HG03460 (cell line): ENCODE results near the gene CCDC83.
"Not testable (repeated sequence)": the region's sequence is repeated elsewhere in the genome, so short reads cannot be mapped to it uniquely, and the experiment has no call there.

Experiments
- ATAC-seq: cut with Tn5 transposase; IDR thresholded peaks from one replicate; pipeline ENCODE4 v1.9.1; 2021; ENCODE audit not compliant: unreplicated experiment

Gene CCDC83

GRCh38 chr11:85886089-85887056, 31.2 kb downstream of the CCDC83 start:
- no peak for ATAC-seq

- no peak for ATAC-seq
Measured at GRCh38 chr11:85889108-85889507, 33.9 kb downstream of the CCDC83 start.

GRCh38 chr11:85889676-85890579, 34.7 kb downstream of the CCDC83 start:
- ATAC-seq, result no peak

GRCh38 chr11:85893395-85893794, 38.2 kb downstream of the CCDC83 start:
- no peak for ATAC-seq

- no peak for ATAC-seq
Measured at GRCh38 chr11:85896876-85897275, 41.7 kb downstream of the CCDC83 start.

GRCh38 chr11:85898456-85898855, 43.3 kb downstream of the CCDC83 start:
- no peak for ATAC-seq

GRCh38 chr11:85902353-85902752, 47.2 kb downstream of the CCDC83 start:
- ATAC-seq, result no peak

- no peak for ATAC-seq
Measured at GRCh38 chr11:85903406-85903805, 48.2 kb downstream of the CCDC83 start.

GRCh38 chr11:85903811-85904210, 48.6 kb downstream of the CCDC83 start:
- ATAC-seq, result no peak

GRCh38 chr11:85912414-85912813, 57.2 kb downstream of the CCDC83 start:
- no peak for ATAC-seq

- ATAC-seq, result no peak
Measured at GRCh38 chr11:85913513-85913912, 58.3 kb downstream of the CCDC83 start.

- no peak for ATAC-seq
Measured at GRCh38 chr11:85914425-85914824, 59.2 kb downstream of the CCDC83 start.

GRCh38 chr11:85918910-85919794, 64.0 kb downstream of the CCDC83 start:
- no peak for ATAC-seq

GRCh38 chr11:85922367-85922766, 67.2 kb downstream of the CCDC83 start:
- peak; percentile 94 for ATAC-seq

- ATAC-seq, result no peak
Measured at GRCh38 chr11:85923455-85923854, 68.3 kb downstream of the CCDC83 start.

GRCh38 chr11:85926653-85927214, 71.6 kb downstream of the CCDC83 start:
- ATAC-seq, result not testable (repeated sequence)

GRCh38 chr11:85930879-85931366, 75.7 kb downstream of the CCDC83 start:
- ATAC-seq, result no peak

GRCh38 chr11:85934596-85935169, 79.5 kb downstream of the CCDC83 start:
- no peak for ATAC-seq

- no peak for ATAC-seq
Measured at GRCh38 chr11:85935751-85936150, 80.6 kb downstream of the CCDC83 start.

GRCh38 chr11:85937835-85938234, 82.7 kb downstream of the CCDC83 start:
- ATAC-seq, result no peak
